IPS-NIHi11 (cell line): ENCODE measurements around the gene EPHB1.

Experiments used
- DNase-seq: peaks from one replicate; pipeline ENCODE4 v3.0.0; 2012; ENCODE audit warnings: mixed read lengths, low spot score

The EPHB1 gene

DNA sequence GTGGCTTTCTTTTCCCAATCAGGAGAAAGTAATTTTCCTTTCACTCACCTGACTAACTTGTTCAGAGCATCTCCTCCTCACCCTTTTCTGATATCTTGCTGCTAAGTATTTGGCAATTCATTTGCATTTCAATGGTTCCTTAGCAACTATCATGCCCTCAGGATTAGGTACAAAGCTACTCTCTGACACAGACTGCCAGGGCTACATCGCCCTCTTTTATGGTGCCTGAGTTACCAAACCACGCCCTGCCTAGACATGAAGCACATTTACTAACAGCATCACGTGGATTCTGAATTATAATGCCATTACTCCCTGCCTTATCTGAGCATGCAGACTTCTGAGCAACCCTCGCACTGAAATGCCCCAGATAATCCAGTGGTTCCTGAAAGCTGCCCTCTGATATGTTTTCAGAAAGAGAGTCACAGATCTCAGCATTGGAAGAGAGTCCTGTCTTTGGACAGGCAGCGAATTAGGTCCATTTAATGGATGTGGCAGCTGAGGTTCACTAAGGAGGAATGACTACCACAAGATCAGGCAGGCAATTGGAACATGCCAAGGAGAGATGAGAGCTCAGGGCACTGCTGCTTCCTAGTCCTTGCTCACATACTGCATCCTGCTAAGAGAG is 14.5 kb downstream of the EPHB1 start:
- DNase-seq = no peak

DNA sequence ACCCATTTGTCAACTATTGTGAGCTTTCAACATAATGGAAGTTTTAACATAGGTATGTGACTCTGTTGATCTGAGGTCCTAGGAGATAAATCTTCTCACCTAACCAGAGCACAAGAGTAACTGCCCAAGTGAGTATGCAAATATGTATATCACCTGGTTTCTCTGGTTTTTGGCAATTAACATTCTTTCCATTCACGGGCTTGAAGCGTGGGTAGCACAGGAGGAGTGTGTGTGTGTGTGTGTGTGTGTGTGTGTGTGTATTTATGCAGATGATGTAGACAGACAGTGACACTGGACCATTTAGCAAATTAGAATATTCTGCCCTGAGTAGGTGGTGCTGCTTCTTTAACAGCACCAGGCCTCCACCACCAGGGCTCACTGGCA is 15.0 kb downstream of the EPHB1 start:
- no peak for DNase-seq

DNA sequence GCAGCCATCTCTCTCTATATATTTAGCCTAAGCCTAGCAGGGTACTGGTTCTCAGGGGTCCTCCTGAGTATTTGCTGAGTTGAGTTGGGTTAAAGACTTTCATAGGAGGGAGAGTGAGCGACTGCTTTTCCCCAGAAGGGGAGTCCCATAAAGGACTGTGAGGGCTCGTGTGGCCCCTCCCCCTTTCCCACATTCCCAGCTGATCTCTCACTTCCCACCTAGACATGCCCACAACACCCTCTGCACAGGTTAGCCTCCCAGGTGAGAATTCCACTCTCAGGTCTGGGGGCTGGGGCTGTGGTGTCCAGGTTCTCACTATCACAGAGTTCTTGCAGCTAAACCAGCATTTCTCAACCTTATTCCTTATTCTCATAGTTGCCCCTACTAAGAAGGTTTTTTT is 15.8 kb downstream of the EPHB1 start:
- peak; percentile 27 for DNase-seq

DNA sequence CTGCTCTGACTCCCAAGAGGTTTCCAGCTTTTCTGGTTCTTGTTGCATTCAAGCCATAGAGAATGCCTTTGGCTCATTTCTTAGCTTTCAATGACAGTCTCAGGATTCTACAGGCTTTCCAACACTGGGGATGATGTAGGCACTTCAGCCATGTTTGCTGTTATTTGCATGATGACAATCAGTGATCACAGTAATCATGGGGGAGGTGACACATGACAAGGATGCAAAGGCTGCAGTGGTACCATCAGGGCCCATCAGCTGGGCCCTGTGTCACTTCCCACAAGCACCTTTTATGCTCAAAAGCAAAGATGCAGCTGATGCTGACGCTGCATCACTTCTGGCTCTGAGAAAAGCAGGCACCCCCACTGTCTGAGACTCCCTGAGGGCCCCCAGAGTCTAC is 18.6 kb downstream of the EPHB1 start:
- DNase-seq = no peak

- no peak for DNase-seq
Measured at GRCh38 chr3:134815519-134815918, 20.5 kb downstream of the EPHB1 start.

DNA sequence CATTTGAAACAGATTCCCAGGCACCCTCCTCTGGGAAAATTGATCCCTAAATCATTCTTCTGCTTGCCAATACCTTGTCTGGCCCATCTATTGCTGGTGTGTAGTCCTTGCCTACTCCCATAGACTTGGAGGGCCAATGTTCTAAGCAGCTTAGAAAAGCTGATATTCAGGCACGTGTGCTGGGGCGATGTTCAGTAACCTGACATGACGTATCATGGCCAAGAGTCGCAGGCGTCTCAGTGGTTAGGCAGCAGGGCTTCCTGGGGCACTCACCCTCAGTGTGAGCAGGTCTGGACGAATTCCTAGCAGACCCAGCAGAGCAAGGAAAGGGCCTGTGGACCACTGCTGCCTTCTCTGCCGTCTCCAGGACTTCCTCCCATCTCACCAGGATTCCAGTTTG is 21.6 kb downstream of the EPHB1 start:
- no peak for DNase-seq

GRCh38 chr3:134817297-134817696 is 22.2 kb downstream of the EPHB1 start:
- DNase-seq = no peak

- DNase-seq = no peak
Measured at GRCh38 chr3:134820994-134821393, 25.9 kb downstream of the EPHB1 start.

- DNase-seq = no peak
Measured at GRCh38 chr3:134822090-134822489, 27.0 kb downstream of the EPHB1 start.

DNA sequence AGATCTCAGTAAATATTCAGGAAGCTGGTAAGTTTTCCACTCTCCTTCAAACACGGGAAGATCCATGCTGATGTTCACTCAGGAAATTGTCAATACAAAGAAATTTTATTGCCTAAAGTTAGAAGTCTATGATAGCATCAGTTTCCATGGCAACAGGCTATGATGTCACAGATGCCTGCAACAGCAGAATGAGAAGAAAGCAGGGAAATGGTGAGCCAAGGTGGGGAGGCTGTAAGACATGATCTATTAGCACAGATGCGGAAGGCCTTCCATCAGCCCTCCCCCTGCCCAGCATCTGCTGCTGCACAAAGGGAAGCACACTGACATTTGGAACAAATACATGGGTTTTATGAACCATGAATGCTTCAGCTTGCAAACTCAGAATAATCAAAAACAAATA is 28.6 kb downstream of the EPHB1 start:
- no peak for DNase-seq

DNA sequence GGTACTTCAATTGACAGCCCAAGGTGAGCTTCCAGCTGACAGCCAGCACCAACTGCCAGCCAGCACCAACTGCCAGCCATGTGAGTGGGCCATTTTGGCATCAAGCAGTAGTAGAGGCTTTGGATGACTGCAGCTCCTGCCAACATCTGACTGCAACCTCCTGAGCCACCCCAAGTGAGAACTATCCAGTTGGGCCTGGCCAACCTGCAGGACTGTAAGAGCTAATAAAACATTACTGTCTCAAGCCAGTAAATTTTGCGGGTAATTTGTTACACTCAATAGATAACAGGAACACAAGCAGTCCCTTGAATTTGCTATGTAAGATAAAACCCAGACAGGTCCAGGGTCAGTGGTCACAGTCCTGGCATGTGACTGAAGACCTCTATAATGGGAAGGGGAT is 29.7 kb downstream of the EPHB1 start:
- no peak for DNase-seq

- DNase-seq = no peak
Measured at GRCh38 chr3:134827213-134827612, 32.2 kb downstream of the EPHB1 start.

- DNase-seq = no peak
Measured at GRCh38 chr3:134829721-134830120, 34.7 kb downstream of the EPHB1 start.

GRCh38 chr3:134832585-134832984 is 37.5 kb downstream of the EPHB1 start:
- no peak for DNase-seq

GRCh38 chr3:134833453-134834163 is 38.5 kb downstream of the EPHB1 start:
- DNase-seq = no peak

DNA sequence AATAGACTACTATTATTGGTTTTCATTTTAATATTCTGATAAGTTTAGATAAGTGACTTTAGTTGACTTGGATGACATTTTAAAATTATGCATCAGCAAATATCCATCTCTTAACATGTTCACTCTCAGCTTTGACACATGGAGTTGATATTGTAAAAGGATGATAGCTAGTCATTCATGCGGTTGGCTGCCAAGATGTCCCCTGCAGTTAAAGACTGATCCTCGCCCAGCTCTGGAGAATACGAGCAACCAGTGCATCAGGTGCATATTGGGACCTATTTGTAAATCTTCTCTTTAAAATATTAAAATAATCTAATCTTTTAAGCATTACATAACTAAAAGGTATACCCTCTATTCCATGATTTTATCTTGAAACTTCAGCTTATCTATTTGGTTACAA is 41.9 kb downstream of the EPHB1 start:
- no peak for DNase-seq

- DNase-seq = no peak
Measured at GRCh38 chr3:134838599-134838998, 43.5 kb downstream of the EPHB1 start.

- DNase-seq = no peak
Measured at GRCh38 chr3:134839422-134839821, 44.4 kb downstream of the EPHB1 start.

DNA sequence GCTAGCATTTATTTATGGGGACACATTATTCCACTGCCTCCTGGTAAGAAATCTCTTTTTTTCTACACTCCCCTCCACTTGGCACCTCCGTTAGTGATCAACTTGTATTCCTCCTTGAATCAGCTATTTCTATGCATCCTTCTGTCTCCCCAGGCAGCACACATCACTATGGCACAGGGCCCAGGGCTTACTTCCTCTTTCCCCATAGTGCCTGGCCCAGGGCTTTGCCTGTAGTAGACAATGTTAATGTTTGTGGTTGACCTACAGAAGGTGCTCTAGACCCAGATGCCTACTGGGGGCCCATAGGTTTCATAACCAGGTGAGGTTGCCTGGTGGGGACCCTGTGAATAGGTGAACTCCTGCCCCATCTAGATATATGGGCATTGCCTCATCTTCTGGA is 44.9 kb downstream of the EPHB1 start:
- DNase-seq = no peak

DNA sequence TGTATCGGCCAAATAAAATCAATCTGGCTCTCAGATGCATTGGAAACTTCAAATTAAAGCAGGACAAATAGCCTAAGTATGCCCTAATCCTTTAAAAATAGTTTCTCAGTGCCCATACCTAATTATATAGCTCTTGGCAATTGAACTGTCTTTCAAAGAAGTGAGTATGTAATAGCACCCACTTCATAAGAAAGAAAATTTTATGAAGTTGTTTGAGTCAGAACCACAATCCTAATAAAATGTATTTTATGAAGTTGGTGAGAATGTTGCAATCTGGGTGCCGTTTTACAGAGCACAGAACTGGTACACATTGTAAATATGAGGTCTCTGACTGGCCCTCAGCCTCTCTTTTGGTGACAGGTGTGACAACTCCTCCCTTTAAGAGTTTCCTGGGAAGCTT is 45.4 kb downstream of the EPHB1 start:
- no peak for DNase-seq

GRCh38 chr3:134846084-134846483 is 51.0 kb downstream of the EPHB1 start:
- DNase-seq = no peak

GRCh38 chr3:134846911-134847317 is 51.9 kb downstream of the EPHB1 start:
- peak; percentile 56 for DNase-seq

DNA sequence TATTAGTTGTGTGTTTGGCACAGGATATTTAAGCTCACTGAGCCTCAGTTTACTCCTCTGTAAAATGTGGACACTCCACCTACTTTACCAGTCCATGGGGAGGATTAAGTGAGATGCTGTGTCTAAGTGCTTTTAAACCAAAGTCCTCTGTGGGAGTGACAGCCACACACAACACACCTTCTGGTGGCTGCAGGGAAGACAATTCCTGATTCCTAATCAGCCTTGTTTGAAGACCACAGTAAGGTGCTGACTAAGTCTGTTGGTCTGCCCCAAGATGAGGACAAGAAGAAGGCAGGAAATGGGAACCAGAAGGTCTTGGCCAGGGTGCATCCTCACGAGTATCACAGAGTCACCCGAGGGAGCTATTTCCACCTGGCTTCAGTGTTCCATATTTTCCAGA is 52.3 kb downstream of the EPHB1 start:
- no peak for DNase-seq

DNA sequence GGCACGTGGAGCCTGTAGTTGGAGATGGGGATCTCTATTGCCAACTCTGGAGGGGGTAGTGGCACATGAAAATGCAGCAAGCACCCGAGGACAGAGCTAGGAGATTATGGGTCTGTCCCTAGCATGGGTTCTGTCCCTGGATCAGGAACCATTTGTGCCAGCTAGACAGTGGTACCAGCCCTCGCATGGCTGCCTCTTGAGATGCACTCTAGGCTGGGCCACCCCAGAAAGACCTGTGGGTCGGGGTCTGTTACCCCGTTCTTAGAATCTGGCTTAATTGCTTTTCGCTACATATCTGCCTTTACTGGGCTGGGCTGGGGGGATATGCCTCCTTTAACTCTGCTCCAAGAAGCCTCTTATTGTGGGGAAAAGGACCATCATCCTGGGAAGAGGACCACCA is 54.5 kb downstream of the EPHB1 start:
- no peak for DNase-seq
